ENCODE results near the gene GIPR. TPM values are rescaled to one million over a fixed set of nuclear protein-coding genes. Genes with fewer than 3 reads are reported as not detected.
"Not testable (repeated sequence)": the region's sequence is repeated elsewhere in the genome, so short reads cannot be mapped to it uniquely, and the experiment has no call there.

GIPR gene
- total RNA-seq, 1 donor from 2014 or later: 1.6 TPM

GRCh38 chr19:45681391-45682015 lies 13.5 kb downstream of the GIPR start:
- H3K9me3 Mint-ChIP-seq (ENCODE audit: unreplicated experiment): no peaks in the 10 kb centered on the region
- H3K27ac Mint-ChIP-seq (ENCODE audit: unreplicated experiment): no peak overlapping the region
- peak; percentile 88 for DNase-seq (ENCODE audit: low spot score)
- no peak overlapping the region for H3K4me3 Mint-ChIP-seq (ENCODE audit: unreplicated experiment)
- no peaks in the 10 kb centered on the region for H3K4me1 Mint-ChIP-seq (ENCODE audit: unreplicated experiment)
- H3K36me3 Mint-ChIP-seq (ENCODE audit: low read depth, unreplicated experiment): peaks cover 14% of the 10 kb centered on the region
- peaks cover 3% of the 10 kb centered on the region for H3K27me3 Mint-ChIP-seq (ENCODE audit: unreplicated experiment)
- peak; percentile 98 for TF ChIP-seq CTCF (IDR thresholded peaks at IDR 0.05; ENCODE audit: unreplicated experiment)

GRCh38 chr19:45682117-45682516 lies 14.1 kb downstream of the GIPR start:
- H3K9me3 Mint-ChIP-seq (ENCODE audit: unreplicated experiment): no peaks in the 10 kb centered on the region
- peaks cover 3% of the 10 kb centered on the region for H3K27me3 Mint-ChIP-seq (ENCODE audit: unreplicated experiment)
- peaks cover 17% of the 10 kb centered on the region for H3K36me3 Mint-ChIP-seq (ENCODE audit: low read depth, unreplicated experiment)
- TF ChIP-seq CTCF (IDR thresholded peaks at IDR 0.05; ENCODE audit: unreplicated experiment): no peak
- H3K27ac Mint-ChIP-seq (ENCODE audit: unreplicated experiment): no peak overlapping the region
- no peak for DNase-seq (ENCODE audit: low spot score)
- no peaks in the 10 kb centered on the region for H3K4me1 Mint-ChIP-seq (ENCODE audit: unreplicated experiment)
- no peak overlapping the region for H3K4me3 Mint-ChIP-seq (ENCODE audit: unreplicated experiment)

- peaks cover 3% of the 10 kb centered on the region for H3K27me3 Mint-ChIP-seq (ENCODE audit: unreplicated experiment)
- TF ChIP-seq CTCF (IDR thresholded peaks at IDR 0.05; ENCODE audit: unreplicated experiment): no peak
- no peak for DNase-seq (ENCODE audit: low spot score)
- H3K4me3 Mint-ChIP-seq (ENCODE audit: unreplicated experiment): peak overlapping the region; percentile 57
- peaks cover 20% of the 10 kb centered on the region for H3K36me3 Mint-ChIP-seq (ENCODE audit: low read depth, unreplicated experiment)
- no peaks in the 10 kb centered on the region for H3K4me1 Mint-ChIP-seq (ENCODE audit: unreplicated experiment)
- H3K27ac Mint-ChIP-seq (ENCODE audit: unreplicated experiment): no peak overlapping the region
- H3K9me3 Mint-ChIP-seq (ENCODE audit: unreplicated experiment): no peaks in the 10 kb centered on the region
These were observed 14.9 kb downstream of the GIPR start for GRCh38 chr19:45682908-45683307.

GRCh38 chr19:45685045-45685444 lies 17.0 kb downstream of the GIPR start:
- H3K27me3 Mint-ChIP-seq (ENCODE audit: unreplicated experiment); H3K4me3 Mint-ChIP-seq (ENCODE audit: unreplicated experiment); H3K27ac Mint-ChIP-seq (ENCODE audit: unreplicated experiment); DNase-seq (ENCODE audit: low spot score); H3K4me1 Mint-ChIP-seq (ENCODE audit: unreplicated experiment); H3K9me3 Mint-ChIP-seq (ENCODE audit: unreplicated experiment): not testable (repeated sequence)
- peaks cover 25% of the 10 kb centered on the region for H3K36me3 Mint-ChIP-seq (ENCODE audit: low read depth, unreplicated experiment)

GRCh38 chr19:45687599-45687998 lies 19.6 kb downstream of the GIPR start:
- peaks cover 29% of the 10 kb centered on the region for H3K36me3 Mint-ChIP-seq (ENCODE audit: low read depth, unreplicated experiment)

More at GRCh38 chr19:45687599-45687998, 19.6 kb downstream of the GIPR start:
- Mint-ChIP-seq H3K27me3 (ENCODE audit: unreplicated experiment) (peaks cover 9% of the 10 kb centered on the region), H3K9me3 (ENCODE audit: unreplicated experiment) (no peaks in the 10 kb centered on the region), H3K27ac (ENCODE audit: unreplicated experiment) (no peak overlapping the region), H3K4me1 (ENCODE audit: unreplicated experiment) (peaks cover 9% of the 10 kb centered on the region), H3K4me3 (ENCODE audit: unreplicated experiment) (no peak overlapping the region)
- DNase-seq (ENCODE audit: low spot score): no peak
- TF ChIP-seq CTCF (IDR thresholded peaks at IDR 0.05; ENCODE audit: unreplicated experiment): no peak
